ENCODE data around the gene SDHB.

- no peak for TF ChIP-seq SUZ12 (IDR thresholded peaks at IDR 0.05; ENCODE audit: extremely low read depth, insufficient read depth, insufficient read length)
- no peak for TF ChIP-seq YY1 (IDR thresholded peaks at IDR 0.05; ENCODE audit: insufficient read depth, insufficient read length)
- no peak for TF ChIP-seq ZNF274 (IDR thresholded peaks at IDR 0.05; ENCODE audit: low read depth, low read length)
Measured at GRCh38 chr1:17043676-17044075, 10.2 kb downstream of the SDHB start.
